ENCODE measurements around the gene WNK2. TPM values are rescaled to one million over a fixed set of nuclear protein-coding genes. Genes with fewer than 3 reads are reported as not detected.

Gene WNK2
- total and polyA plus RNA-seq, 12 donors: 16.6 to 236 (median 178) TPM

- Histone ChIP-seq H3K27me3 (no peaks in the 10 kb centered on the region), H3K36me3 (no peaks in the 10 kb centered on the region), H3K27ac (peak overlapping the region in 2 of 10 donors; percentile 9 to 54), H3K4me1 (peaks cover 3 to 95% (median 44%) of the 10 kb centered on the region in 9 donors), H3K4me3 (no peak overlapping the region), H3K9me3 (peaks cover 0 to 5% (median 0%) of the 10 kb centered on the region in 11 donors)
- TF ChIP-seq, protein P1, sequence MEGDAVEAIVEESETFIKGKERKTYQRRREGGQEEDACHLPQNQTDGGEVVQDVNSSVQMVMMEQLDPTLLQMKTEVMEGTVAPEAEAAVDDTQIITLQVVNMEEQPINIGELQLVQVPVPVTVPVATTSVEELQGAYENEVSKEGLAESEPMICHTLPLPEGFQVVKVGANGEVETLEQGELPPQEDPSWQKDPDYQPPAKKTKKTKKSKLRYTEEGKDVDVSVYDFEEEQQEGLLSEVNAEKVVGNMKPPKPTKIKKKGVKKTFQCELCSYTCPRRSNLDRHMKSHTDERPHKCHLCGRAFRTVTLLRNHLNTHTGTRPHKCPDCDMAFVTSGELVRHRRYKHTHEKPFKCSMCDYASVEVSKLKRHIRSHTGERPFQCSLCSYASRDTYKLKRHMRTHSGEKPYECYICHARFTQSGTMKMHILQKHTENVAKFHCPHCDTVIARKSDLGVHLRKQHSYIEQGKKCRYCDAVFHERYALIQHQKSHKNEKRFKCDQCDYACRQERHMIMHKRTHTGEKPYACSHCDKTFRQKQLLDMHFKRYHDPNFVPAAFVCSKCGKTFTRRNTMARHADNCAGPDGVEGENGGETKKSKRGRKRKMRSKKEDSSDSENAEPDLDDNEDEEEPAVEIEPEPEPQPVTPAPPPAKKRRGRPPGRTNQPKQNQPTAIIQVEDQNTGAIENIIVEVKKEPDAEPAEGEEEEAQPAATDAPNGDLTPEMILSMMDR (IDR thresholded peaks at IDR 0.05): no peak
- intact Hi-C loops (cut with DNase I): no loop called here
- ATAC-seq (no peak), DNase-seq (no peak)
- WGBS, 2 donors: 50 to 52% methylated on average over 1 of the region's 1 CpG
These were observed 10.3 kb downstream of the WNK2 start for GRCh38 chr9:93194221-93194625.

DNA sequence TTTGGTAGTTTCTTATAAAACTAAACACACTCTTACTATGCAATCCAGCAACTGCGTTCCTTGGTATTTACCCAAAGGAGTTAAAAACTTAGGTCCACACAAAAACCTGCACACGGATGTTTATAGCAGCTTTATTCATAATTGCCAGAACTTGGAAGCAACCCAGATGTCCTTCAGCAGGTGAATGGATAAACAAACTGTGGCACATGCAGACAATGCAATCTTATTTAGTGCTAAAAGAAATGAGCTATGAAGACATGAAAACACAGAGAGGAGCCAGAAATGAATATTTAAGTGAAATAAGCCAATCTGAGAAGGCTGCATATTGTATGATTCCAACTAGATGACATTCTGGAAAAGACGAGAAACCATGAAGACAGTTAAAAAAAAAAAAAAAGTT lies 10.7 kb downstream of the WNK2 start:
- H3K9me3 ChIP-seq: peaks cover 0 to 5% (median 0%) of the 10 kb centered on the region in 11 donors
- DNase-seq (no peak), ATAC-seq (no peak)
- H3K27me3 ChIP-seq: no peaks in the 10 kb centered on the region
- H3K4me1 ChIP-seq: peaks cover 3 to 92% (median 42%) of the 10 kb centered on the region in 9 donors
- H3K36me3 ChIP-seq: no peaks in the 10 kb centered on the region
- intact Hi-C loops (cut with DNase I): no loop called here
- WGBS, 2 donors: 34 to 38% methylated on average over 3 of the region's 3 CpGs
- TF ChIP-seq, protein P1 (IDR thresholded peaks at IDR 0.05): no peak
- H3K27ac ChIP-seq: peak overlapping the region in 1 of 10 donors; percentile 54
- H3K4me3 ChIP-seq: no peak overlapping the region

GRCh38 chr9:93196096-93197055 lies 12.4 kb downstream of the WNK2 start:
- Histone ChIP-seq H3K4me1 (peaks cover 7 to 93% (median 44%) of the 10 kb centered on the region in 9 donors), H3K27ac (peak overlapping the region in 2 of 10 donors; percentile 21 to 55), H3K36me3 (no peaks in the 10 kb centered on the region), H3K27me3 (no peaks in the 10 kb centered on the region), H3K9me3 (peaks cover 0 to 5% (median 0%) of the 10 kb centered on the region in 11 donors), H3K4me3 (no peak overlapping the region)
- TF ChIP-seq, protein P1 (IDR thresholded peaks at IDR 0.05): no peak
- WGBS, 2 donors: 67 to 80% methylated on average over 9 of the region's 9 CpGs
- DNase-seq (no peak), ATAC-seq (no peak)
- intact Hi-C loops (cut with DNase I): no loop called here

GRCh38 chr9:93197670-93198069 lies 13.7 kb downstream of the WNK2 start:
- no peak for DNase-seq
- TF ChIP-seq, protein P1 (IDR thresholded peaks at IDR 0.05): no peak
- Histone ChIP-seq H3K4me1 (peaks cover 9 to 97% (median 50%) of the 10 kb centered on the region in 9 donors), H3K27me3 (no peaks in the 10 kb centered on the region), H3K9me3 (peaks cover 0 to 5% (median 0%) of the 10 kb centered on the region in 11 donors), H3K36me3 (no peaks in the 10 kb centered on the region), H3K4me3 (no peak overlapping the region), H3K27ac (peak overlapping the region in 4 of 10 donors; percentile 23 to 55 (median 38))
- WGBS, 2 donors: 44 to 53% methylated on average over 9 of the region's 9 CpGs
- ATAC-seq: no peak
- intact Hi-C loops (cut with DNase I): no loop called here

Data from heart right ventricle (tissue), 16 donors.